ENCODE data around the gene HOXA11. TPM values are rescaled to one million over a fixed set of nuclear protein-coding genes. Genes with fewer than 3 reads are reported as not detected.

The HOXA11 gene
- total and polyA plus RNA-seq, 4 experiments from 2014 or later: not detected

GRCh38 chr7:27201580-27202017 is 16.6 kb upstream of the HOXA11 start:
- Histone ChIP-seq H3K4me3 (ENCODE audit: low read length in 2 of 2) (no peak overlapping the region), H3K9me3 (ENCODE audit: control insufficient read depth in 1 of 2, low read length in 2 of 2) (no peaks in the 10 kb centered on the region), H3K27me3 (ENCODE audit: insufficient read depth, low read length) (peaks cover 82% of the 10 kb centered on the region), H3K27ac (ENCODE audit: low read depth, low read length) (no peak overlapping the region), H3K4me1 (ENCODE audit: insufficient read depth, low read length) (peaks cover 40% of the 10 kb centered on the region), H3K36me3 (ENCODE audit: insufficient read depth, low read length) (no peaks in the 10 kb centered on the region)
- CTCF ChIA-PET (ENCODE audit: partially characterized antibody): interaction anchor here (1.2 kb wide), 1 partner anchor 39 kb away, joined by 4 read pairs; no protein-coding TSS in a partner anchor
- H3K27me3 Mint-ChIP-seq: peaks cover 72 to 81% of the 10 kb centered on the region in 2 donors
- peaks cover 28 to 65% (median 41%) of the 10 kb centered on the region in 4 donors for H3K4me1 Mint-ChIP-seq
- intact Hi-C loops (cut with micrococcal nuclease): no loop called here
- POLR2A ChIA-PET (ENCODE audit: partially characterized antibody): interaction anchor here (1.3 kb wide), 1 partner anchor 17 kb away, joined by 3 read pairs; the partner anchor contains the start of gene HOXA11
- DNase-seq: no peak
- peaks cover 0 to 12% (median 3%) of the 10 kb centered on the region in 8 donors for H3K9me3 Mint-ChIP-seq
- peak overlapping the region in 5 of 8 donors; percentile 67 to 78 (median 77) for H3K4me3 Mint-ChIP-seq
- H3K27ac Mint-ChIP-seq: peak overlapping the region in 2 of 7 donors; percentile 35 to 87
- H3K36me3 Mint-ChIP-seq: no peaks in the 10 kb centered on the region

- no peak overlapping the region for H3K27ac ChIP-seq (ENCODE audit: low read depth, low read length)
- ChIA-PET CTCF (ENCODE audit: partially characterized antibody) (interaction anchor here (0.8 kb wide), 1 partner anchor 22 kb away, joined by 3 read pairs; no protein-coding TSS in a partner anchor), POLR2A (ENCODE audit: partially characterized antibody) (no interaction called here)
- H3K27me3 ChIP-seq (ENCODE audit: insufficient read depth, low read length): peaks cover 80% of the 10 kb centered on the region
- Mint-ChIP-seq H3K4me1 (peaks cover 30 to 63% (median 40%) of the 10 kb centered on the region in 4 donors), H3K4me3 (peak overlapping the region; percentile 64 to 82 (median 76)), H3K9me3 (peaks cover 0 to 9% (median 3%) of the 10 kb centered on the region in 8 donors), H3K27me3 (peaks cover 72 to 80% of the 10 kb centered on the region in 2 donors), H3K36me3 (no peaks in the 10 kb centered on the region), H3K27ac (peak overlapping the region in 3 of 7 donors; percentile 31 to 87 (median 48))
- no peak for DNase-seq
- peaks cover 40% of the 10 kb centered on the region for H3K4me1 ChIP-seq (ENCODE audit: insufficient read depth, low read length)
- H3K36me3 ChIP-seq (ENCODE audit: insufficient read depth, low read length): no peaks in the 10 kb centered on the region
- no peak overlapping the region for H3K4me3 ChIP-seq (ENCODE audit: low read length in 2 of 2)
- intact Hi-C loops (cut with micrococcal nuclease): no loop called here
- H3K9me3 ChIP-seq (ENCODE audit: control insufficient read depth in 1 of 2, low read length in 2 of 2): no peaks in the 10 kb centered on the region
Observed at GRCh38 chr7:27200761-27201579, 15.9 kb upstream of the HOXA11 start.

- H3K27me3 ChIP-seq (ENCODE audit: insufficient read depth, low read length): peaks cover 74% of the 10 kb centered on the region
- H3K36me3 Mint-ChIP-seq: no peaks in the 10 kb centered on the region
- POLR2A ChIA-PET (ENCODE audit: partially characterized antibody): interaction anchor here (1.9 kb wide), 1 partner anchor 12 kb away, joined by 7 read pairs; no protein-coding TSS in a partner anchor
- H3K9me3 Mint-ChIP-seq: peaks cover 0 to 9% (median 2%) of the 10 kb centered on the region in 8 donors
- H3K4me1 ChIP-seq (ENCODE audit: insufficient read depth, low read length): peaks cover 36% of the 10 kb centered on the region
- H3K36me3 ChIP-seq (ENCODE audit: insufficient read depth, low read length): no peaks in the 10 kb centered on the region
- peaks cover 27 to 54% (median 34%) of the 10 kb centered on the region in 4 donors for H3K4me1 Mint-ChIP-seq
- peak in 1 of 5 donors; percentile 24 for DNase-seq
- peak within 1 kb of the TSS in 5 of 7 donors; percentile 48 to 87 (median 69) for H3K27ac Mint-ChIP-seq
- H3K27ac ChIP-seq (ENCODE audit: low read depth, low read length): no peak within 1 kb of the TSS
- H3K27me3 Mint-ChIP-seq: peaks cover 70 to 77% of the 10 kb centered on the region in 2 donors
- no peaks in the 10 kb centered on the region for H3K9me3 ChIP-seq (ENCODE audit: control insufficient read depth in 1 of 2, low read length in 2 of 2)
- no peak within 1 kb of the TSS for H3K4me3 ChIP-seq (ENCODE audit: low read length in 2 of 2)
- intact Hi-C loops (cut with micrococcal nuclease): loop anchor here (5.0 to 10.0 kb wide), 2 partner anchors 462 to 975 kb away; partner anchors contain the start of gene HIBADH
- CTCF ChIA-PET (ENCODE audit: partially characterized antibody): interaction anchor here (0.8 to 1.5 kb wide), 2 partner anchors 20 to 21 kb away, joined by 3 to 5 read pairs; no protein-coding TSS in a partner anchor
- H3K4me3 Mint-ChIP-seq: peak within 1 kb of the TSS; percentile 67 to 91 (median 81)
Observed at GRCh38 chr7:27199849-27200760, 15.1 kb upstream of the HOXA11 start, which contains the start of gene HOXA13. Gene HOXA13 (minus strand): TSS chr7:27200091. CDS start chr7:27200077, 14 bp downstream.

- intact Hi-C loops (cut with micrococcal nuclease): loop anchor here (5.0 to 10.0 kb wide), 2 partner anchors 463 to 976 kb away; partner anchors contain the start of gene HIBADH
- CTCF ChIA-PET (ENCODE audit: partially characterized antibody): interaction anchor here (0.8 to 1.5 kb wide), 6 partner anchors 9 to 878 kb away, joined by 3 to 6 read pairs (median 5); no protein-coding TSS in a partner anchor
- H3K27ac ChIP-seq (ENCODE audit: low read depth, low read length): no peak overlapping the region
- peak in 1 of 5 donors; percentile 23 for DNase-seq
- Mint-ChIP-seq H3K36me3 (no peaks in the 10 kb centered on the region), H3K4me1 (peaks cover 23 to 47% (median 29%) of the 10 kb centered on the region in 4 donors), H3K4me3 (peak overlapping the region in 7 of 8 donors; percentile 54 to 79 (median 73)), H3K27me3 (peaks cover 69 to 79% of the 10 kb centered on the region in 2 donors), H3K27ac (peak overlapping the region in 2 of 7 donors; percentile 33 to 81), H3K9me3 (peaks cover 0 to 7% (median 2%) of the 10 kb centered on the region in 8 donors)
- no peaks in the 10 kb centered on the region for H3K9me3 ChIP-seq (ENCODE audit: control insufficient read depth in 1 of 2, low read length in 2 of 2)
- H3K27me3 ChIP-seq (ENCODE audit: insufficient read depth, low read length): peaks cover 75% of the 10 kb centered on the region
- no peaks in the 10 kb centered on the region for H3K36me3 ChIP-seq (ENCODE audit: insufficient read depth, low read length)
- POLR2A ChIA-PET (ENCODE audit: partially characterized antibody): interaction anchor here (0.8 to 1.9 kb wide), 3 partner anchors 8 to 15 kb away, joined by 3 to 7 read pairs (median 3); no protein-coding TSS in a partner anchor
- H3K4me3 ChIP-seq (ENCODE audit: low read length in 2 of 2): no peak overlapping the region
- peaks cover 31% of the 10 kb centered on the region for H3K4me1 ChIP-seq (ENCODE audit: insufficient read depth, low read length)
Observed at GRCh38 chr7:27198871-27199801, 14.1 kb upstream of the HOXA11 start.

GRCh38 chr7:27198138-27198841 is 13.3 kb upstream of the HOXA11 start:
- CTCF ChIA-PET (ENCODE audit: partially characterized antibody): interaction anchor here (0.8 to 1.5 kb wide), 6 partner anchors 8 to 878 kb away, joined by 3 to 6 read pairs (median 5); no protein-coding TSS in a partner anchor
- H3K4me3 ChIP-seq (ENCODE audit: low read length in 2 of 2): no peak overlapping the region
- peaks cover 0 to 7% (median 2%) of the 10 kb centered on the region in 8 donors for H3K9me3 Mint-ChIP-seq
- H3K4me1 ChIP-seq (ENCODE audit: insufficient read depth, low read length): peaks cover 34% of the 10 kb centered on the region
- H3K27ac Mint-ChIP-seq: peak overlapping the region in 3 of 7 donors; percentile 3 to 44 (median 33)
- intact Hi-C loops (cut with micrococcal nuclease): loop anchor here (5.0 to 10.0 kb wide), 2 partner anchors 464 to 977 kb away; partner anchors contain the start of gene HIBADH
- peaks cover 72 to 78% of the 10 kb centered on the region in 2 donors for H3K27me3 Mint-ChIP-seq
- no peaks in the 10 kb centered on the region for H3K36me3 ChIP-seq (ENCODE audit: insufficient read depth, low read length)
- no peaks in the 10 kb centered on the region for H3K36me3 Mint-ChIP-seq
- POLR2A ChIA-PET (ENCODE audit: partially characterized antibody): interaction anchor here (0.8 to 1.9 kb wide), 3 partner anchors 8 to 15 kb away, joined by 3 to 7 read pairs (median 3); no protein-coding TSS in a partner anchor
- H3K27ac ChIP-seq (ENCODE audit: low read depth, low read length): no peak overlapping the region
- no peaks in the 10 kb centered on the region for H3K9me3 ChIP-seq (ENCODE audit: control insufficient read depth in 1 of 2, low read length in 2 of 2)
- H3K4me3 Mint-ChIP-seq: peak overlapping the region in 6 of 8 donors; percentile 3 to 73 (median 28)
- no peak for DNase-seq
- peaks cover 21 to 53% (median 33%) of the 10 kb centered on the region in 4 donors for H3K4me1 Mint-ChIP-seq
- peaks cover 75% of the 10 kb centered on the region for H3K27me3 ChIP-seq (ENCODE audit: insufficient read depth, low read length)

Measured in CD4-positive, alpha-beta memory T cell (primary cell).